Neural cell (in vitro differentiated cells): ENCODE results near the gene DOCK2.

Source experiments
- CTCF ChIP-seq: fragments of 450-650 bp; IDR thresholded peaks from 2 replicates; pipeline ENCODE4 v1.5.1; 2014; ENCODE audit warnings: antibody characterized with exemption, mild to moderate bottlenecking, moderate library complexity; ENCODE audit not compliant: poor library complexity, severe bottlenecking
- EP300 ChIP-seq: fragments of 450-650 bp; conservative IDR thresholded peaks from 2 replicates; pipeline ENCODE4 v1.6.1; 2014; ENCODE audit warnings: antibody characterized with exemption, mild to moderate bottlenecking, moderate library complexity; ENCODE audit not compliant: poor library complexity, severe bottlenecking
- EZH2 ChIP-seq: fragments of 200-600, 300-800 bp; shearing (Covaris generic), sonication (generic); IDR thresholded peaks from 2 replicates; pipeline ENCODE4 v1.6.1; 2014; ENCODE audit warnings: antibody characterized with exemption, low read length, borderline replicate concordance, mild to moderate bottlenecking; ENCODE audit not compliant: insufficient read depth, poor library complexity, severe bottlenecking
- MXI1 ChIP-seq: fragments of 450-650 bp; conservative IDR thresholded peaks from 2 replicates; pipeline ENCODE4 v1.6.1; 2014; ENCODE audit warnings: antibody characterized with exemption, mild to moderate bottlenecking; ENCODE audit not compliant: poor library complexity, severe bottlenecking
- POLR2AphosphoS5 ChIP-seq: IDR thresholded peaks from 2 replicates; pipeline ENCODE4 v1.6.1; 2012
- RAD21 ChIP-seq: fragments of 450-650 bp; conservative IDR thresholded peaks from 2 replicates; pipeline ENCODE4 v1.6.1; 2014; ENCODE audit warnings: antibody characterized with exemption, mild to moderate bottlenecking, moderate library complexity
- SMC3 ChIP-seq: fragments of 450-650 bp; conservative IDR thresholded peaks from 2 replicates; pipeline ENCODE4 v1.6.1; 2014; ENCODE audit warnings: antibody characterized with exemption, mild to moderate bottlenecking, moderate library complexity; ENCODE audit not compliant: poor library complexity
- TAF1 ChIP-seq: IDR thresholded peaks from 2 replicates; pipeline ENCODE4 v1.6.1; 2012; ENCODE audit warnings: low read depth
- TF ChIP-seq, protein P1 (sequence below): IDR thresholded peaks from 2 replicates; pipeline ENCODE4 v1.6.1; 2012; ENCODE audit warnings: borderline replicate concordance

DNA sequence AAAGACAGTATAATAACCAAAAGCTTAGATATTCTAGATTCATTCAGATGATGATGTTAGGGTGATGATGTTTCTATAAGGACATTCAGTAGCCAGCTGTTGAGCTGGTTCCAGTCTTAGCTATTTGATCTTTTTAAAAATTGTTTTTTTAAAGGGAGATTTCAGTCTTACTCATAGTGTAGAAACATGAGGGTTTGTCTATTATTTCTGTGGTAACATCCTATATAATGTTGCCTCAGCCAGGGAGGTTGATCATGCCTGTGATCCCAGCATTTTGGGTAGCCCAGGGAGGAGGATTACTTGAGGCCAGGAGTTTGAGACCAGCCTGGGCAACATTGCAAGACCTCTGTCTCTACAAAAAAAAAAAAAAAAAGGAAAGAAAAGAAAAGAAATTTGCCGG, 167.8 kb downstream of the DOCK2 start:
- TF ChIP-seq CTCF, result no peak
- TF ChIP-seq EZH2, result no peak
- TF ChIP-seq POLR2AphosphoS5, result no peak
- no peak for TF ChIP-seq TAF1
- no peak for TF ChIP-seq RAD21
- TF ChIP-seq MXI1, result no peak
- TF ChIP-seq EP300, result no peak
- TF ChIP-seq, protein P1, sequence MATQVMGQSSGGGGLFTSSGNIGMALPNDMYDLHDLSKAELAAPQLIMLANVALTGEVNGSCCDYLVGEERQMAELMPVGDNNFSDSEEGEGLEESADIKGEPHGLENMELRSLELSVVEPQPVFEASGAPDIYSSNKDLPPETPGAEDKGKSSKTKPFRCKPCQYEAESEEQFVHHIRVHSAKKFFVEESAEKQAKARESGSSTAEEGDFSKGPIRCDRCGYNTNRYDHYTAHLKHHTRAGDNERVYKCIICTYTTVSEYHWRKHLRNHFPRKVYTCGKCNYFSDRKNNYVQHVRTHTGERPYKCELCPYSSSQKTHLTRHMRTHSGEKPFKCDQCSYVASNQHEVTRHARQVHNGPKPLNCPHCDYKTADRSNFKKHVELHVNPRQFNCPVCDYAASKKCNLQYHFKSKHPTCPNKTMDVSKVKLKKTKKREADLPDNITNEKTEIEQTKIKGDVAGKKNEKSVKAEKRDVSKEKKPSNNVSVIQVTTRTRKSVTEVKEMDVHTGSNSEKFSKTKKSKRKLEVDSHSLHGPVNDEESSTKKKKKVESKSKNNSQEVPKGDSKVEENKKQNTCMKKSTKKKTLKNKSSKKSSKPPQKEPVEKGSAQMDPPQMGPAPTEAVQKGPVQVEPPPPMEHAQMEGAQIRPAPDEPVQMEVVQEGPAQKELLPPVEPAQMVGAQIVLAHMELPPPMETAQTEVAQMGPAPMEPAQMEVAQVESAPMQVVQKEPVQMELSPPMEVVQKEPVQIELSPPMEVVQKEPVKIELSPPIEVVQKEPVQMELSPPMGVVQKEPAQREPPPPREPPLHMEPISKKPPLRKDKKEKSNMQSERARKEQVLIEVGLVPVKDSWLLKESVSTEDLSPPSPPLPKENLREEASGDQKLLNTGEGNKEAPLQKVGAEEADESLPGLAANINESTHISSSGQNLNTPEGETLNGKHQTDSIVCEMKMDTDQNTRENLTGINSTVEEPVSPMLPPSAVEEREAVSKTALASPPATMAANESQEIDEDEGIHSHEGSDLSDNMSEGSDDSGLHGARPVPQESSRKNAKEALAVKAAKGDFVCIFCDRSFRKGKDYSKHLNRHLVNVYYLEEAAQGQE, result no peak
- no peak for TF ChIP-seq SMC3
